IMR-90 (cell line): ENCODE measurements around the gene FAM131C. TPM values are rescaled to one million over a fixed set of nuclear protein-coding genes. Genes with fewer than 3 reads are reported as not detected.

Experiments
- ATAC-seq: fragments of 200-7000 bp; cut with Tn5 transposase; 2 replicates; pipeline ENCODE4 v1.9.1; 2020; ENCODE audit warnings: low read depth, mild to moderate bottlenecking, moderate library complexity
- BruUV-seq: library from RNA; stranded (reverse); fragments of 400-500 nt; replicated peaks from 2 replicates; lab custom pipeline; 2021; lab: Mats Ljungman, UMichigan
- CTCF ChIA-PET: fragments of 300-600 bp; formaldehyde crosslinking; extraction: SDS; loops from one replicate; lab custom pipeline; 2021; ENCODE audit warnings: antibody characterized with exemption; lab: Yijun Ruan, JAX
- POLR2A ChIA-PET: fragments of 300-600 bp; sonication (Branson Sonifier 250); formaldehyde crosslinking; loops from one replicate; lab custom pipeline; 2022; ENCODE audit warnings: antibody characterized with exemption; ENCODE audit not compliant: unreplicated experiment; lab: Charles Lee
- DNase-seq: peaks from one replicate; pipeline ENCODE4 v3.0.0; 2013
- H2AFZ ChIP-seq: replicated peaks from 2 replicates; pipeline ENCODE3; 2013; ENCODE audit warnings: low read length, mild to moderate bottlenecking; ENCODE audit not compliant: poor library complexity
- H2AK5ac ChIP-seq: 2 replicates; pipeline ENCODE4 v1.6.1; 2013; ENCODE audit warnings: low read depth, low read length, inconsistent platforms
- H2AK9ac ChIP-seq: replicated peaks from 2 replicates; pipeline ENCODE3; 2013; ENCODE audit warnings: mild to moderate bottlenecking, low read depth, low read length, moderate library complexity; ENCODE audit not compliant: poor library complexity
- H2BK120ac ChIP-seq: 2 replicates; pipeline ENCODE4 v1.6.1; 2013; ENCODE audit warnings: low read depth, low read length, inconsistent platforms
- H2BK15ac ChIP-seq: 3 replicates; pipeline ENCODE4 v1.6.1; 2013; ENCODE audit warnings: low read depth, low read length, inconsistent platforms
- H2BK20ac ChIP-seq: 2 replicates; pipeline ENCODE4 v1.6.1; 2013; ENCODE audit warnings: low read depth, mild to moderate bottlenecking, inconsistent platforms, low read length, moderate library complexity
- H2BK5ac ChIP-seq: 2 replicates; pipeline ENCODE4 v1.6.1; 2013; ENCODE audit warnings: mild to moderate bottlenecking, low read depth, low read length, inconsistent platforms; ENCODE audit not compliant: poor library complexity, severe bottlenecking
- H3K14ac ChIP-seq: replicated peaks from 2 replicates; pipeline ENCODE4 v1.6.1; 2013; ENCODE audit warnings: low read depth, low read length, inconsistent platforms
- H3K18ac ChIP-seq: 2 replicates; pipeline ENCODE4 v1.6.1; 2013; ENCODE audit warnings: low read depth, low read length, control low read depth
- H3K23ac ChIP-seq: 2 replicates; pipeline ENCODE4 v1.6.1; 2013; ENCODE audit warnings: low read depth, low read length, inconsistent platforms
- H3K27ac ChIP-seq: 2 replicates; pipeline ENCODE4 v1.5.1; 2013; ENCODE audit warnings: mild to moderate bottlenecking, control low read depth, low read length; ENCODE audit not compliant: insufficient read depth
- H3K27me3 ChIP-seq: 2 replicates; pipeline ENCODE4 v1.6.1; 2013; ENCODE audit warnings: low read length; ENCODE audit not compliant: control insufficient read depth, insufficient read depth
- H3K36me3 ChIP-seq: 2 replicates; pipeline ENCODE4 v1.6.1; 2013; ENCODE audit warnings: low read length, mixed read lengths; ENCODE audit not compliant: control insufficient read depth, insufficient read depth
- H3K4ac ChIP-seq: 2 replicates; pipeline ENCODE4 v1.6.1; 2013; ENCODE audit warnings: low read depth, low read length, inconsistent platforms
- H3K4me1 ChIP-seq: 2 replicates; pipeline ENCODE4 v1.6.1; 2013; ENCODE audit warnings: low read length, mixed read lengths; ENCODE audit not compliant: control insufficient read depth, insufficient read depth
- H3K4me2 ChIP-seq: 2 replicates; pipeline ENCODE4 v1.6.1; 2013; ENCODE audit warnings: low read depth, mild to moderate bottlenecking, control low read depth, low read length, moderate library complexity
- H3K4me3 ChIP-seq: 2 replicates; pipeline ENCODE4 v1.5.1; 2013; ENCODE audit warnings: low read depth, mild to moderate bottlenecking, control low read depth, low read length, moderate library complexity; ENCODE audit not compliant: insufficient read depth
- H3K56ac ChIP-seq: 2 replicates; pipeline ENCODE4 v1.6.1; 2013; ENCODE audit warnings: low read length, inconsistent platforms; ENCODE audit not compliant: insufficient read depth; ENCODE audit errors: extremely low read depth
- H3K79me1 ChIP-seq, 2 experiments: 2 replicates each; pipeline ENCODE4 v1.6.1; 2013; ENCODE audit warnings: low read length in 2 of 2, inconsistent platforms in 1 of 2, low read depth in 1 of 2
- H3K9ac ChIP-seq: 2 replicates; pipeline ENCODE4 v1.6.1; 2013; ENCODE audit warnings: low read depth, low read length, control low read depth
- H3K9me1 ChIP-seq: 2 replicates; pipeline ENCODE4 v1.6.1; 2013; ENCODE audit warnings: low read length, inconsistent platforms; ENCODE audit not compliant: insufficient read depth
- H3K9me3 ChIP-seq: 2 replicates; pipeline ENCODE4 v1.6.1; 2013; ENCODE audit warnings: low read length; ENCODE audit not compliant: control insufficient read depth, insufficient read depth
- H4K20me1 ChIP-seq: 2 replicates; pipeline ENCODE4 v1.6.1; 2013; ENCODE audit warnings: low read length, inconsistent platforms; ENCODE audit not compliant: insufficient read depth
- H4K5ac ChIP-seq: 2 replicates; pipeline ENCODE4 v1.6.1; 2013; ENCODE audit warnings: mild to moderate bottlenecking, low read depth, low read length, control low read depth
- H4K8ac ChIP-seq, 2 experiments: 2 replicates each; pipeline ENCODE4 v1.6.1; 2013; ENCODE audit warnings: low read depth in 2 of 2, low read length in 2 of 2, control low read depth in 1 of 2, inconsistent platforms in 1 of 2
- H4K91ac ChIP-seq: 2 replicates; pipeline ENCODE4 v1.6.1; 2013; ENCODE audit warnings: low read depth, low read length, inconsistent platforms; ENCODE audit not compliant: insufficient read depth
- CEBPB ChIP-seq: IDR thresholded peaks from 2 replicates; pipeline ENCODE4 v1.6.1; 2012; ENCODE audit warnings: low read depth, low read length, improper control_type of control experiment
- CTCF ChIP-seq: conservative IDR thresholded peaks from 2 replicates; pipeline ENCODE4 v1.5.1; 2012; ENCODE audit warnings: mild to moderate bottlenecking, low read depth, low read length, improper control_type of control experiment
- MAZ ChIP-seq: IDR thresholded peaks from 2 replicates; pipeline ENCODE4 v1.6.1; 2012; ENCODE audit warnings: low read depth, mild to moderate bottlenecking, low read length, improper control_type of control experiment, moderate library complexity, borderline replicate concordance
- WGBS, 2 experiments: methylation state at CpG; one replicate each; pipeline versions ENCODE4 v1.1.5 to v1.1.7; 2013; ENCODE audit warnings: missing lambda C conversion rate in 2 of 2; ENCODE audit not compliant: insufficient read length in 1 of 2; ENCODE audit errors: extremely low coverage in 2 of 2; 5-methylcytosine and 5-hydroxymethylcytosine counted together
- dilution Hi-C: fragments of 300-500 bp; cut with HindIII; formaldehyde crosslinking; loops from one replicate; pipeline ENCODE4 v1.14.3; 2018; ENCODE audit warnings: low sequenced_read_pairs; ENCODE audit not compliant: unreplicated experiment
- in situ Hi-C: fragments of 300-500 bp; cut with MboI; formaldehyde crosslinking; loops from 3 replicates; pipeline ENCODE4 v1.14.3; 2019; ENCODE audit warnings: low sequenced_read_pairs, inconsistent platforms, mixed read lengths
- intact Hi-C: fragments of 100-400 bp; cut with micrococcal nuclease; formaldehyde crosslinking; loops from 2 replicates; pipeline ENCODE4 v1.10.0; 2022
- polyA plus RNA-seq, 3 experiments: library from polyadenylated mRNA; depleted of rRNA; stranded (reverse); fragments of >200 nt; gene quantifications; 2 replicates each; pipeline ENCODE4 v1.2.3, GENCODE V29; 2012; ENCODE audit warnings: low replicate concordance in 1 of 3
- total RNA-seq: library from RNA; depleted of rRNA; stranded (reverse); fragments of >200 nt; gene quantifications from 2 replicates; pipeline ENCODE4 v1.2.3, GENCODE V29; 2012
- TF ChIP-seq, protein P1 (sequence below): fragments of 150-350 bp; IDR thresholded peaks from 2 replicates; pipeline ENCODE4 v1.6.1; 2017; ENCODE audit warnings: mild to moderate bottlenecking, antibody characterized with exemption, low read length, low read depth

Gene FAM131C
- total and polyA plus RNA-seq, 2 of the 4 experiments (the other 2 are of a cell fraction), result 0.18 to 1.0 TPM

GRCh38 chr1:16067933-16068332 lies 5.5 kb downstream of the FAM131C start:
- Histone ChIP-seq H3K27me3 (peaks cover 35% of the 10 kb centered on the region), H3K9me1 (no peaks in the 10 kb centered on the region), H3K4me3 (no peak overlapping the region), H3K4me1 (peaks cover 4% of the 10 kb centered on the region; the same call in 1 of the 2 replicates), H3K4me2 (no peak overlapping the region), H3K36me3 (no peaks in the 10 kb centered on the region), H3K23ac (no peak overlapping the region), H3K56ac (no peak overlapping the region), H2BK120ac (no peak overlapping the region), H4K20me1 (no peaks in the 10 kb centered on the region; the same call in 1 of the 2 replicates), H2AFZ (no peak overlapping the region), H3K9me3 (no peaks in the 10 kb centered on the region), H2AK9ac (peak overlapping the region; percentile 9), H2BK20ac (no peak overlapping the region), H3K4ac (no peak overlapping the region), H3K79me1 (no peaks in the 10 kb centered on the region), H3K18ac (no peak overlapping the region), H3K27ac (no peak overlapping the region), H4K91ac (no peak overlapping the region), H2BK5ac (no peak overlapping the region), H4K5ac (no peak overlapping the region), H2AK5ac (no peak overlapping the region), H3K14ac (no peak overlapping the region), H4K8ac (no peak overlapping the region), H2BK15ac (no peak overlapping the region), H3K9ac (no peak overlapping the region)
- no peak for DNase-seq
- TF ChIP-seq, protein P1, sequence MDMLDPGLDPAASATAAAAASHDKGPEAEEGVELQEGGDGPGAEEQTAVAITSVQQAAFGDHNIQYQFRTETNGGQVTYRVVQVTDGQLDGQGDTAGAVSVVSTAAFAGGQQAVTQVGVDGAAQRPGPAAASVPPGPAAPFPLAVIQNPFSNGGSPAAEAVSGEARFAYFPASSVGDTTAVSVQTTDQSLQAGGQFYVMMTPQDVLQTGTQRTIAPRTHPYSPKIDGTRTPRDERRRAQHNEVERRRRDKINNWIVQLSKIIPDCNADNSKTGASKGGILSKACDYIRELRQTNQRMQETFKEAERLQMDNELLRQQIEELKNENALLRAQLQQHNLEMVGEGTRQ, result no peak
- TF ChIP-seq CEBPB (no peak), CTCF (no peak), MAZ (no peak)
- no TSS peak for BruUV-seq
- ChIA-PET CTCF (interaction anchor here (0.6 to 1.1 kb wide), 2 partner anchors 15 to 247 kb away, joined by 3 read pairs; no protein-coding TSS in a partner anchor), POLR2A (no interaction called here)
- ATAC-seq, result peak; percentile 5; the same call in 1 of the 2 replicates
- dilution Hi-C loops (no loop called here), intact Hi-C loops (no loop called here), in situ Hi-C loops (no loop called here)
- 76% methylated on average over 11 of the region's 13 CpGs; no CpG with 5 or more reads in 1 of the 2 experiments for WGBS, 2 experiments
